Bronchial epithelial cell (primary cell): Measurements from ENCODE around the gene DOK7. TPM values are rescaled to one million over a fixed set of nuclear protein-coding genes. Genes with fewer than 3 reads are reported as not detected.
A peak's percentile ranks its signal among the peaks of the same experiment; 100 is the strongest.

Experiments
- DNase-seq: peaks from one replicate; pipeline ENCODE4 v3.0.0-alpha.2; 2010; ENCODE audit warnings: low read depth
- FAIRE-seq: peaks from 2 replicates; lab custom pipeline; 2011; peaks lifted over from hg19 to GRCh38; lab: Jason Lieb, UNC
- H3K27me3 ChIP-seq: 2 replicates; pipeline ENCODE4 v1.5.1; 2011; ENCODE audit warnings: low read length; ENCODE audit not compliant: control insufficient read depth, insufficient read depth
- H3K36me3 ChIP-seq: 2 replicates; pipeline ENCODE4 v1.5.1; 2011; ENCODE audit warnings: low read length; ENCODE audit not compliant: control insufficient read depth, insufficient read depth
- H3K4me3 ChIP-seq: 2 replicates; pipeline ENCODE4 v1.5.1; 2011; ENCODE audit warnings: mild to moderate bottlenecking, low read depth, low read length, control low read depth
- total RNA-seq: library from RNA; depleted of rRNA; stranded (reverse); fragments of >200 nt; gene quantifications from 2 replicates; pipeline ENCODE4 v1.2.1, GENCODE V29; 2014
- TF ChIP-seq, protein P1 (sequence below): IDR thresholded peaks from 2 replicates; pipeline ENCODE4 v1.5.1; 2011; ENCODE audit warnings: mild to moderate bottlenecking, moderate library complexity, low read length, control low read depth, inconsistent platforms; ENCODE audit not compliant: insufficient read depth, severe bottlenecking

The DOK7 gene
- total RNA-seq, 1 donor from 2014 or later, result 4.2 TPM

DNA sequence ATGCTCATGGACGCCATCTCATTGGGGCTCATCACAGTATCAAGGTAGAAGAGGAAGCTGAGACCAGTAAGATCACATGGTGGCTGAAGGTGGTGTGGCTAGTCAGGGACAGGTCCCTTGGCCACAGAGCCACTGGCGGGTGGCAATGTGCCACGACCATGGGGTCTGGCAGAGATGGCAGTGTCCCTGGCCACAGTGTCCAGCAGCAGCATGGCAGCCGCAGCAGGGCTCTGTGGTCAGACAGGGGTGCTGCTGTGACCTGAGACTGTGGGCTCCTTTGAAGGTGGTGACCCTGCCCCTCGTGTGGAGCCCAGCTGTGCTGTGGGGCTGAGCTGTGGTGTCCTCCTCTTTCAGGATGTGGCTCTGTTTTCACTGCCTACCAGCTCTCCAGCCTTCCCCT is 2.2 kb upstream of the DOK7 start:
- Histone ChIP-seq H3K4me3 (no peak overlapping the region), H3K27me3 (peaks cover 34% of the 10 kb centered on the region), H3K36me3 (no peaks in the 10 kb centered on the region)
- TF ChIP-seq, protein P1, sequence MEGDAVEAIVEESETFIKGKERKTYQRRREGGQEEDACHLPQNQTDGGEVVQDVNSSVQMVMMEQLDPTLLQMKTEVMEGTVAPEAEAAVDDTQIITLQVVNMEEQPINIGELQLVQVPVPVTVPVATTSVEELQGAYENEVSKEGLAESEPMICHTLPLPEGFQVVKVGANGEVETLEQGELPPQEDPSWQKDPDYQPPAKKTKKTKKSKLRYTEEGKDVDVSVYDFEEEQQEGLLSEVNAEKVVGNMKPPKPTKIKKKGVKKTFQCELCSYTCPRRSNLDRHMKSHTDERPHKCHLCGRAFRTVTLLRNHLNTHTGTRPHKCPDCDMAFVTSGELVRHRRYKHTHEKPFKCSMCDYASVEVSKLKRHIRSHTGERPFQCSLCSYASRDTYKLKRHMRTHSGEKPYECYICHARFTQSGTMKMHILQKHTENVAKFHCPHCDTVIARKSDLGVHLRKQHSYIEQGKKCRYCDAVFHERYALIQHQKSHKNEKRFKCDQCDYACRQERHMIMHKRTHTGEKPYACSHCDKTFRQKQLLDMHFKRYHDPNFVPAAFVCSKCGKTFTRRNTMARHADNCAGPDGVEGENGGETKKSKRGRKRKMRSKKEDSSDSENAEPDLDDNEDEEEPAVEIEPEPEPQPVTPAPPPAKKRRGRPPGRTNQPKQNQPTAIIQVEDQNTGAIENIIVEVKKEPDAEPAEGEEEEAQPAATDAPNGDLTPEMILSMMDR, result no peak
- DNase-seq (no peak), FAIRE-seq (peak; percentile 32)

DNA sequence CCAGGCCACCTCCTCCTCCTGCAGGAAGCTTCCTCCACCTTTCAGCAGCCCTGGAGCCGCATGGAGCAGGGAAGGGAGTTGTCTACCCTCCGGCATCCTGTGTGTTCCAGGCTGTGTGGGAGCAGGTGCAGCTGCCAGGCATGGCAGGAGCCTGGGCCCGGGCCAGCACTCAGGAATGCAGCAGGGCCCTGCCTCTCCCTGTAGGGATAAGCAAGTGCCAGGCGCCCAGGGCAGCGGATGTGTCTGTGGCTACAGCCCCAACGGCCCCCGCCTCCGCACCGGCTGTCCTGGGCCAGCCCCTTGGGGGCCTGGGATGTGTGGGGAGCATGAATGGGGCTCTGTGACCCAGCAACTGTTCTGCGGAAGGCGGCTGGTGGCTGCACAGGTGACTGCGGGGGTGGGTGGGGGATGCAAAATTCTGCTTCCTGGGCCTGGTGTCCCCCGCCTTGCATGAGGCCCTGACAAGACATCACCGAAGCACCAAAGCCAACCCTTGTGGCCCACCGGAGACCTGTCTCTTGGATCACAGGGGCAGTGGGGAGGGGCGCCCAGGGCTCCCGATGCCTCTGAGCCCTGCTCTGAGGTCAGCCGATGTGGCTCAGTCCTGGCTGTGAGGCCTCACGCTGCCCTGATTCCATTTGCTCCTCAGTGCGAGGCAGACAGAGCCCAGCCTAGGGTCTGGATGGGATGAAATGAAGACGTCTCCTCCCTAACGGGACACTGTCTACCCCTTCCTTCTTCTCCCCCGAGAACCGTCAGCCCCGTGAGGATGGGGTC is 1.4 kb upstream of the DOK7 start:
- H3K4me3 ChIP-seq, result no peak overlapping the region
- TF ChIP-seq, protein P1, result no peak
- FAIRE-seq, result no peak

DNA sequence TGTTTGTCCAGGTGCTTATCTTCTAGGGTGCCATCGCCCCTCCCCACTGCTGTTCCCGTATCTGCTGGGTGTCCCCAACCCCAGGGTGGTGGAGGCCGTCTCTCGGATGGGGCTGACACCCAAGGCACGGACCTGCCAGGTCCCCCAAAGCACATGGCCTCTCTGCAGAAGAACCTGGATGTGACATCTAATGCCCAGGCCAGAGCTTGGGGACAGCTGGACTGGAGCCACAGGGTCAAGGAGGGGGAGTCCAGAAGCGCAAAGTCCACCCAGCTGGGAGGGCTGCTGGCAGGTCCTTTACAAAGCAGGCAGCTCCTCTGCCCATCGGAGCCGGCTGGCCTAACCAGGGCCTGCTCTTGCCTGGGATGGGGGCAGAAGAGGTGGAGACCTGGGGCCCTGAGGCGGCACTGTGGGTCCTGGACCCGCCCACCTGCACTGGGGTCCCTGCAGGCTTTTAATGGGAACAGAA is 751 bp upstream of the DOK7 start:
- DNase-seq (no peak), FAIRE-seq (no peak)
- TF ChIP-seq, protein P1, result no peak
- H3K27me3 ChIP-seq, result peaks cover 38% of the 10 kb centered on the region
- H3K36me3 ChIP-seq, result no peaks in the 10 kb centered on the region
- H3K4me3 ChIP-seq, result no peak overlapping the region

More for the DNA sequence above, 1.4 kb upstream of the DOK7 start:
- no peaks in the 10 kb centered on the region for H3K36me3 ChIP-seq
- DNase-seq, result peak; percentile 57
- peaks cover 38% of the 10 kb centered on the region for H3K27me3 ChIP-seq

DNA sequence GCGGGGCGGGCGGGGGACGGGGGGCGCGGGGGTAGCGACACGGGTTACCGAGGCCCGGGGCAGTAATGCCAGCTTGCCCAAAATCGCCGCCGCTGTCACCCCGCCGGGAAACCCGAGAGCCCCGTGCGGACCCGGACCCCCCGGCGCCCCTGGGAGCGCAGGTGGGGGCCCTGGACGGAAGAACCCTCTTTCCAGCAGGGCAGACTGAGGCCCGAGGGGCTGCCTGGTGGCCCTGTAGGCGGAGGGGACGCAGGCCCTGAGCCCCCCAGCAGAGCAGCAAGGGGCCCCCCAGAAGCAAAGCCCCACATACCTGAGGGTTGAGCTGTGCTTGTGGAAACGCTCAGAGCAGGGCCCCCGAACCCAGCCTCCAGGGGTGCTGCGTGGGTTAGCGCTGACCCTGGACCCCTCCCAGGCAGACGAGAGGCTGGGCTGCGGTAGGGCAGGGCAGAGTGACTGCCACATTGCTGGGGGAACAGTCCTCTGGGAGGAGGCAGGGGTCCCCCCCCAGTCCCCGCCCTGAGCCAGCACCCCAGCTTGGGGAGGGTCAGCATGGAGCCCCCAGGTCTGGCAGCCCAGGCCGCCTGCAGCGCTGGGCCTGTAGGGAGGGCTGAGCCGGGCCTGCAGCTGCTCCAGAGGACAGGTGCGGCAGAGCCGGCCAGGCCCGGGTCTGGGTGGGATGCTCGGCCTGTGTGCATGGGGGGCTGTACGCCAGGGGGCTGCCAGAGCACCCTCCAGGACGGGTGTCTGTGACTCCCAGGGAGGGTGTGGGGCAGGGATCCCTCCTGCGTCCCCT is 646 bp downstream of the DOK7 start:
- FAIRE-seq, result no peak
- no peak overlapping the region for H3K4me3 ChIP-seq

DNA sequence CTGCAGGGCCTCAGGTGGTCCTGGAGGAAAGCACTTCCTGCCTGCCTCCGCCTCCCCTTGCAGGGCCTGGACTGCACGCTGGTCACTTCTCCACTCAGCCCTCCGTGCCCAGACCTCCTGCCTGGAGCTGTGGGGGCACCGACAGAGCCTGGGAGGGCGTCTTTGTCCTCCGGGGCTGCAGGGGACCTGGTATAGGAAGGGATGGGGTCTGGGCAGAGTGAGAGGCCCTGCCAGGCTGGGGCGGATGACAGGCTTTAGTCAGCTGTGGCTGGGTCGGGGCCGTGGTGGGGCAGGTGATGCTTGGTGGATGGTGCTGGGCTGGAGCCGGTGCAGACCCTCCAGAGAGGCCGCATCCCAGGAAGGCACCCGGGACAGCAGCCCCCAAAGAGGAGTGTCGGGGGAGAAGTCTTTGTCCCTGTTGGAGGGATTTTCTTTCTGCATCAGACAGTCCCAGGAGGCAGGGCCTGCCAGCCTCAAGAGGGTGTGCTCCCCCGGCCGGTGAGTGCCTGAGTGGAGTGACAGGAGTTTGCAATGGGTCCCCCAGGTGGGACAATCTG is 1.3 kb downstream of the DOK7 start:
- Histone ChIP-seq H3K27me3 (peaks cover 32% of the 10 kb centered on the region), H3K36me3 (no peaks in the 10 kb centered on the region), H3K4me3 (no peak overlapping the region)
- FAIRE-seq (no peak), DNase-seq (no peak)
- TF ChIP-seq, protein P1, result no peak

More for the DNA sequence above, 646 bp downstream of the DOK7 start:
- DNase-seq, result no peak
- H3K36me3 ChIP-seq, result no peaks in the 10 kb centered on the region
- TF ChIP-seq, protein P1, result no peak
- peaks cover 30% of the 10 kb centered on the region for H3K27me3 ChIP-seq
